ENCODE measurements around the gene KAT5.

The KAT5 gene

DNA sequence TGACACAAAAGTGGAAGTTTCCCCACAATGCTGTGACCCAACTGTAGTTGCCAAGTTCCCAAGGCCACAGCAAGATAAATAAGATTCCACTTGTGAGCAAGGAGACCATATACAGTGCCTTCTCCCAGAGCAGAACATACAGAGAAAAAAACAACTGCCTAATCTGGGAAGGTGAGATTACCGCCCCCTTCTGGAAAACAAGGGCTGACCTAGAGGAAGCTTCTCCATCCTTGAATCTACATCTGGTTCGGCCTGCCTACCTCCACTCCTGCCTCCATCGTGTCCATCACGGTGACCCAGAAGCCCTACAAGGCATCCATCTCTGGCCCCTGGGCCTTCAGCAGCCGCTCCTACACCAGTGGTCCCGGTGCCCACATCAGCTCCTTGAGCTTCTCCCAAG is 14.6 kb downstream of the KAT5 start:
- no peak for TF ChIP-seq CEBPB (IDR thresholded peaks at IDR 0.05)
- TF ChIP-seq EGR1 (IDR thresholded peaks at IDR 0.05): no peak
- TF ChIP-seq TCF12 (IDR thresholded peaks at IDR 0.05; ENCODE audit: low read depth): no peak
- no peak for TF ChIP-seq NFIC (IDR thresholded peaks at IDR 0.05)
- TF ChIP-seq YY1 (IDR thresholded peaks at IDR 0.05; ENCODE audit: low read depth): no peak
- no peak for TF ChIP-seq EP300 (IDR thresholded peaks at IDR 0.05; ENCODE audit: borderline replicate concordance)
- TF ChIP-seq TAF1 (IDR thresholded peaks at IDR 0.05; ENCODE audit: low read depth): no peak
- no peak for TF ChIP-seq ZBTB7A (IDR thresholded peaks at IDR 0.05; ENCODE audit: low read depth)
- TF ChIP-seq, protein P1, sequence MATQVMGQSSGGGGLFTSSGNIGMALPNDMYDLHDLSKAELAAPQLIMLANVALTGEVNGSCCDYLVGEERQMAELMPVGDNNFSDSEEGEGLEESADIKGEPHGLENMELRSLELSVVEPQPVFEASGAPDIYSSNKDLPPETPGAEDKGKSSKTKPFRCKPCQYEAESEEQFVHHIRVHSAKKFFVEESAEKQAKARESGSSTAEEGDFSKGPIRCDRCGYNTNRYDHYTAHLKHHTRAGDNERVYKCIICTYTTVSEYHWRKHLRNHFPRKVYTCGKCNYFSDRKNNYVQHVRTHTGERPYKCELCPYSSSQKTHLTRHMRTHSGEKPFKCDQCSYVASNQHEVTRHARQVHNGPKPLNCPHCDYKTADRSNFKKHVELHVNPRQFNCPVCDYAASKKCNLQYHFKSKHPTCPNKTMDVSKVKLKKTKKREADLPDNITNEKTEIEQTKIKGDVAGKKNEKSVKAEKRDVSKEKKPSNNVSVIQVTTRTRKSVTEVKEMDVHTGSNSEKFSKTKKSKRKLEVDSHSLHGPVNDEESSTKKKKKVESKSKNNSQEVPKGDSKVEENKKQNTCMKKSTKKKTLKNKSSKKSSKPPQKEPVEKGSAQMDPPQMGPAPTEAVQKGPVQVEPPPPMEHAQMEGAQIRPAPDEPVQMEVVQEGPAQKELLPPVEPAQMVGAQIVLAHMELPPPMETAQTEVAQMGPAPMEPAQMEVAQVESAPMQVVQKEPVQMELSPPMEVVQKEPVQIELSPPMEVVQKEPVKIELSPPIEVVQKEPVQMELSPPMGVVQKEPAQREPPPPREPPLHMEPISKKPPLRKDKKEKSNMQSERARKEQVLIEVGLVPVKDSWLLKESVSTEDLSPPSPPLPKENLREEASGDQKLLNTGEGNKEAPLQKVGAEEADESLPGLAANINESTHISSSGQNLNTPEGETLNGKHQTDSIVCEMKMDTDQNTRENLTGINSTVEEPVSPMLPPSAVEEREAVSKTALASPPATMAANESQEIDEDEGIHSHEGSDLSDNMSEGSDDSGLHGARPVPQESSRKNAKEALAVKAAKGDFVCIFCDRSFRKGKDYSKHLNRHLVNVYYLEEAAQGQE (IDR thresholded peaks at IDR 0.05; ENCODE audit: low read depth): no peak
- TF ChIP-seq FOXM1 (IDR thresholded peaks at IDR 0.05; ENCODE audit: borderline replicate concordance, low read depth): no peak
- TF ChIP-seq RAD21 (IDR thresholded peaks at IDR 0.05; ENCODE audit: low read depth): no peak
- no peak for TF ChIP-seq CREB1 (IDR thresholded peaks at IDR 0.05; ENCODE audit: low read depth)
- TF ChIP-seq, protein P2, sequence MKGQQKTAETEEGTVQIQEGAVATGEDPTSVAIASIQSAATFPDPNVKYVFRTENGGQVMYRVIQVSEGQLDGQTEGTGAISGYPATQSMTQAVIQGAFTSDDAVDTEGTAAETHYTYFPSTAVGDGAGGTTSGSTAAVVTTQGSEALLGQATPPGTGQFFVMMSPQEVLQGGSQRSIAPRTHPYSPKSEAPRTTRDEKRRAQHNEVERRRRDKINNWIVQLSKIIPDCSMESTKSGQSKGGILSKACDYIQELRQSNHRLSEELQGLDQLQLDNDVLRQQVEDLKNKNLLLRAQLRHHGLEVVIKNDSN (IDR thresholded peaks at IDR 0.05): no peak
- TF ChIP-seq TEAD4 (IDR thresholded peaks at IDR 0.05): no peak
- TF ChIP-seq, protein P3, sequence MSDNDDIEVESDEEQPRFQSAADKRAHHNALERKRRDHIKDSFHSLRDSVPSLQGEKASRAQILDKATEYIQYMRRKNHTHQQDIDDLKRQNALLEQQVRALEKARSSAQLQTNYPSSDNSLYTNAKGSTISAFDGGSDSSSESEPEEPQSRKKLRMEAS (IDR thresholded peaks at IDR 0.05): no peak

DNA sequence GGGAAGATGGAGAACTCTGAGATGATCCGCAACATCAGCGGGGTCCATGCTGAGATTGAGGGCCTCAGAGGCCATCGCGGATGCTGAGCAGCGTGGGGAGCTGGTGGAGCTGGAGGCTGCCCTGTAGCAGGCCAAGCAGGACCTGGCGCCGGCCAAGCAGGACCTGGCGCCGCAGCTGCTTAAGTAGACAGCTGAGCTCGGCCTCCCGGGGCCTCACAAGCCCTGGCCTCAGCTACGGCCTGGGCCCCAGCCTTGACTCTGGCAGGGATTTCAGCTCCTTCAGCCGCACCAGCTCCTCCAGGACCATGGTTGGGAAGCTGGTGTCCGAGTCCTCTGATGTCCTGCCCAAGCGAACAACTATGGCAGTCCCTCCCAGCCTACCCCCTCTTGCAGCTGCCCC is 15.8 kb downstream of the KAT5 start:
- no peak for TF ChIP-seq ZBTB7A (IDR thresholded peaks at IDR 0.05; ENCODE audit: low read depth)
- TF ChIP-seq TEAD4 (IDR thresholded peaks at IDR 0.05): no peak
- no peak for TF ChIP-seq YY1 (IDR thresholded peaks at IDR 0.05; ENCODE audit: low read depth)
- TF ChIP-seq, protein P1 (IDR thresholded peaks at IDR 0.05; ENCODE audit: low read depth): no peak
- no peak for TF ChIP-seq CEBPB (IDR thresholded peaks at IDR 0.05)

DNA sequence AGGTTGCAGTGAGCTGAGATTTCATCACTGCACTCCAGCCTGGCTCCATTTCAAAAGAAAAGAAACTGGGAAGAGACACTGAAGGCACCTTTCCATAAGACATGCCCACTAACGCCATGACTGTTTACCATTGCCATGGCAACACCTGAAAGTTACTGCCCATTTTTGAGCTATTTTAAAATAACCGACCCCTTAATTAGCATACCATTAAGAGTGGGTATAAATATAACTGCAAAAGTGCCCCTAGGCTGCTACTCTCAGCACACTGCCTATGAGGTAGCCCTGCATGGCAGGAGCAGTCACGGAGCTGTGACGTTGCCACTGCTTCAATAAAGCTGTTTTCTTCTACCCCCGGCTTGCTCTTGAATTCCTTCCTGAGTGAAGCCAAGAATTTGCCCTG is 18.4 kb downstream of the KAT5 start:
- TF ChIP-seq, protein P3 (IDR thresholded peaks at IDR 0.05): no peak
- no peak for TF ChIP-seq RAD21 (IDR thresholded peaks at IDR 0.05; ENCODE audit: low read depth)
- no peak for TF ChIP-seq YY1 (IDR thresholded peaks at IDR 0.05; ENCODE audit: low read depth)
- TF ChIP-seq NFIC (IDR thresholded peaks at IDR 0.05): no peak
- no peak for TF ChIP-seq EP300 (IDR thresholded peaks at IDR 0.05; ENCODE audit: borderline replicate concordance)
- TF ChIP-seq, protein P2 (IDR thresholded peaks at IDR 0.05): no peak
- no peak for TF ChIP-seq TAF1 (IDR thresholded peaks at IDR 0.05; ENCODE audit: low read depth)
- no peak for TF ChIP-seq CREB1 (IDR thresholded peaks at IDR 0.05; ENCODE audit: low read depth)
- no peak for TF ChIP-seq ZBTB7A (IDR thresholded peaks at IDR 0.05; ENCODE audit: low read depth)
- TF ChIP-seq, protein P1 (IDR thresholded peaks at IDR 0.05; ENCODE audit: low read depth): no peak
- TF ChIP-seq FOXM1 (IDR thresholded peaks at IDR 0.05; ENCODE audit: borderline replicate concordance, low read depth): no peak

DNA sequence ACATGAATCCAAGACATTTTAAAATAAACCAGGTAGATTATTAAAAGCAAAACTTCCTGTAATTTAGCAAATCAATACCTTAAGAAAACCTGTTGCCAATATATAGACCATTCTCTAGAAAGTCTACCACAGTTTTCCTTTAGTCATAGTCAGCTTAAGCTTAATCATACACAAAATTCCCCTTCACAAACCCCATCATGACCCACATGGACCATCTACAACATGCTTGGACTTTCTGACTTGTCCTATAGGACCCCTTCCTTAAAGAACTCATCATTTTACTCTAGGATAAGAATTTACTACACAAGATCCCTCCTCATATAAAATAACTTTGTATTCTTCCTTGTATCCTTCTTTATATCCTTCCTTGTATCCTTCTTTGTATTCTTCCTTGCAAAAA is 24.8 kb downstream of the KAT5 start:
- no peak for TF ChIP-seq YY1 (IDR thresholded peaks at IDR 0.05; ENCODE audit: low read depth)
- no peak for TF ChIP-seq RAD21 (IDR thresholded peaks at IDR 0.05; ENCODE audit: low read depth)
- TF ChIP-seq, protein P2 (IDR thresholded peaks at IDR 0.05): no peak
- no peak for TF ChIP-seq EP300 (IDR thresholded peaks at IDR 0.05; ENCODE audit: borderline replicate concordance)
- TF ChIP-seq TEAD4 (IDR thresholded peaks at IDR 0.05): no peak
- TF ChIP-seq FOXM1 (IDR thresholded peaks at IDR 0.05; ENCODE audit: borderline replicate concordance, low read depth): no peak
- no peak for TF ChIP-seq TCF12 (IDR thresholded peaks at IDR 0.05; ENCODE audit: low read depth)
